NCI-H1417 treated with DMSO at 0.1 percent for 48 hours (cell line): ENCODE measurements around the gene GABRG3.

Source experiments
- DNase-seq: peaks from one replicate; lab custom pipeline; 2025; lab: John Stamatoyannopoulos, UW

Gene GABRG3

GRCh38 chr15:26970712-26971210 is at the start of gene GABRG3:
Gene GABRG3 (plus strand): TSS chr15:26971181.
- no peak for DNase-seq

DNA sequence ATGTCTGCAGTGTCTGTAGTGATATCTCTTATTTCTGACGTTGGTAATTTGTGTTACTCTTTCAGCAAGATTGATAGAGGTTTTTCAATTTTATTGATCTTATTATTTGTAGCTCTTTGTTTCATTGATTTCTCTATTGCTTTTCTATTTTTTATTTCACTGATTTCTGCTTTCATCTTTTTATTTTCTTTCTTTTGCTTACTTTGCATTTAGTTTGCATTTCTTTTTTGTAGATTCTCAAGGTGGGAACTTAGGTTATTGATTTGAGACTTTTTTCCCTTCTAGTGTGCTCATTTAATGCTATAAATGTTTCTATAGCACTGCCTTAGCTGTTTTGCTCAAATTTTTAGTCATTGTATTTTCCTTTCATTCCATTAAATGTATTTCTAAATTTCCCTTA is 49.5 kb upstream of the GABRG3 start:
- DNase-seq = no peak

DNA sequence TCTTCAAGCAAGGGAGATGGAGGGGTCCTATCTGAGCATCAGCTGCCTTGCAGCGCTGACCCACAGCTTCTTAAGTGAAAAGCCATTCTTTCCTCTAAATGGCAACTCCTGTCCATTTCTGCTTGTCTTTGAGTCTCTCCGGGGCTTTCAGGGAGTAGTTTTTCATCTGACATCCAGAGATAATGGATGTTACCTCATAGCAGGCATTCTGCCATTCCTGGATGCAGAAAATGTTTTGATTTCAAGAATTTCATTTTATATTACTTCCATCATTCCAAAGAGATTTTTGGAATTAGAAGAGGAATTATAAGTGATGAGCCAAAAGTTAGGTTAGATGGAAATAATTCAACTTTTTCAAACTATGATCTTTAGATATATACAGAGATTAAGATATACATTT is 44.9 kb upstream of the GABRG3 start:
- DNase-seq = no peak

- DNase-seq = no peak
Observed at GRCh38 chr15:26928051-26928450, 42.9 kb upstream of the GABRG3 start.

GRCh38 chr15:26929588-26929987 is 41.4 kb upstream of the GABRG3 start:
- DNase-seq = no peak

DNA sequence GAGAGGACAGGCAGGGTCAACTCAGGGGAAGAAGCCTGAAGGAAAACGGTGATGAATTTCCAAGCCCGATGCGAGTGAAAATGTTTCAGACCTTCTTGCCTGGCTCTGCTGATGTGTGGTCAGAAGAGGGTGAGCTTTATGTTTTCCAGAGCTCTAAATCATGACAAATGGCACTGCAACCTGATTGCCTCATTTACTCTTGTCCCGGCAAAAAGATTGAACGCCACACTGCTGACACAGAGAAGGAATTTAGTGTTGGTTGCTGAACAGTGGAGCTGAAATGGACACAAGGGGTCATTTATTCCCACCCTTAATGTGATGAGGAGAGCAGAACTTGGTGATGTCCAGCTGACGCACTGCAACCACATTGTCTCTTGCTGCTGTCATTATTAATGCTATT is 36.1 kb upstream of the GABRG3 start:
- no peak for DNase-seq

DNA sequence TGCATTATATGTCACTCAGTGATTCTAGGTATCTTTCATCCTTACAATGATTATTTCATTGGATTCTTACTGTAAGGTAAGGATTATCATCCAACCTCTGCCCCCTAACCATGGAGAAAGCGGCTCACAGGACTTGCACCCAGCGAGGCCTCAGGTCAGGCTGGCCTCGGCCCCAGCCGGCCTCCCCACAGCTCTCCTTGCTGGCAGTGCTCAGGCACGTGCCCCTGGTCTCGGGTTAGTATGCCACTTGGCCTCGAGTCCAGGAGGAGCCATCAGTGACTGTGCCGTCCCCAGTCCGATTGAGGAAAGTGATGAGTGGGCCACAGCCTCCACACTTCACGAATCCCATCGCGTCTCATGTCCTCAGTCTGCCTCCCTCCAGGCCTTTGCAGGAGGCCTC is 35.7 kb upstream of the GABRG3 start:
- no peak for DNase-seq

GRCh38 chr15:26936502-26936901 is 34.5 kb upstream of the GABRG3 start:
- no peak for DNase-seq

- no peak for DNase-seq
Observed at GRCh38 chr15:26937134-26937533, 33.8 kb upstream of the GABRG3 start.

GRCh38 chr15:26939398-26939797 is 31.6 kb upstream of the GABRG3 start:
- DNase-seq = no peak

- DNase-seq = no peak
Observed at GRCh38 chr15:26941489-26941888, 29.5 kb upstream of the GABRG3 start.

DNA sequence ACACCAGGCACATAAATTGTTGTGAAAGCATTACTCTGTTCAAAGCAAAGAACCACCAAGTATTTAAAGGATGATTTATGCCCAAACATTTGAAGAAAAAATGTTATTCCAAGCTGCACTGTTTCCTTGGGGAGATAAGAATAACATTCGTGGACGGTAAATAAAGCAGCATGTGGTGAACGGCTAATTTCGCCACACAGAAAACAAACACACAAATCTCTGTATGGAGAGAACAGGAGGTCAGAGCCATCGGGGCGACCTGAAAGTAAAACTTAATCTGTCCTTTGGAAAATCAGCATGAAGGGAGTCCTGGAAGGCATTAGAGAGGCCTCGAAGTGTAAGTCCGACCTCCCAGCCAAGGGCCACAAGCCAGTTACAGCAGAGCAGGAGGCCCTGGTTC is 27.1 kb upstream of the GABRG3 start:
- no peak for DNase-seq

DNA sequence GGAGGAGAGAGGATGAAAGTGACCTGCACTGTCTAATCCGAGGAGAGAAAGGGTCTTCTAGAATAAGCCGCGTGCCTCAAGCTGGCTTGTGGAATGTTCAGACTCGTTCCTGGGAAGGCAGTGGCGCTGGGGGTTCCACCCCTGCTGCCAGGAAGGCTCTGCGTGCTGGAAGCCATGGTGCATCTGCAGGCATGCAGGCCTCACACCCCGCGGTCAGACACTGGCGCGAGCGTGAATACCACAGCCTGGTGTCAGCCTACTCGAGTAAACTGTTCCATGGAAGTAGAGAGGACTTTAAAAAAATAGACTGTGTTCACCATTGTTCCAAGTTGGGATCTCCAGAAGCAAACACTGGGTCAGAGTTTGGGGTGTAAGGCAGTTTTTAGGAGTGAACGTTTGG is 25.9 kb upstream of the GABRG3 start:
- DNase-seq = no peak

- DNase-seq = no peak
Observed at GRCh38 chr15:26950001-26950400, 21.0 kb upstream of the GABRG3 start.

DNA sequence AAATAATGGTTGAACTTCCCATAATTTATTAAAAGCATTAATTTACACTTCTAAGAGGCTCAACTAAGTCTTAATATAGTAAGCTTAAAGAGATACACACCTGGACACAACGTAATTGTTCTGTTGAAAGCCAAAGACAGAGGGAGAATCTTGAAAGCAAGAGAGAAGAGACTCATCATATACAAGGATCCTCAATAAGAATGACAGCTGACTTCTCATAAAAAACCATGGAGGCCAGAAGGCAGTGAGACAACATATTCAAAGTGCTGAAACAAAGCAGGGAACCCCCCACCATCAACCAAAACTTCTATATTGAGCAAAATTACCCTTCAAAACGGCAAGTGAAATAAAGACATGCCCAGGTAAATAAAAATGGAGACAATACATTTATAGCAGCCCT is 16.6 kb upstream of the GABRG3 start:
- no peak for DNase-seq

DNA sequence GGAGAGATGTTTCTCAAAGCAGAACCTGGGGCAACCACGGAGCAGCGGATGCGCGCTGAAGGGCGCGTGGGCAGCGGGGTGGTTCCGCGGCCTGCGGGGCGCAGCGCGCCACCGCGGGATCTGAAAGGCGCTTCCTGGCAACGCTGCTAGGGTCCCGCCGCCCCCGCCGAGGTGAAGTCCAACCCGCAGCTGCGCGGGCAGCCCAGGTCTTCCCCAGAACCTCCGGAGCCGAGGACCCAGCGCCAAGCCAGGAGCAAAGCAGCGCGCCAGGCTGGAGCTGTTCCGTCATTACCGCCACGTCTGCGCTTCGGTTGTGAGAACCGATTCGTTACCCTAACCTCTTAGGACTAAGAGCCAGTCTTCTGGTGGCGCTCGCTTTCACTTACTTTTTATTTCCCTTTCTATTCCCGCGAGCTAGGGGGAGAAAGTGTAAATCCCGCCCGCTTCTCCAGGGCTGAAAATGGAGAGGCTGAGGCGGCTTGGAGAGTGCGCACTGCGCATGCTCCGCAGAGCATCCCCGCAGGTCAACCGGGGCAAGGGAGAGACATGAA is 3.2 kb upstream of the GABRG3 start:
- no peak for DNase-seq

DNA sequence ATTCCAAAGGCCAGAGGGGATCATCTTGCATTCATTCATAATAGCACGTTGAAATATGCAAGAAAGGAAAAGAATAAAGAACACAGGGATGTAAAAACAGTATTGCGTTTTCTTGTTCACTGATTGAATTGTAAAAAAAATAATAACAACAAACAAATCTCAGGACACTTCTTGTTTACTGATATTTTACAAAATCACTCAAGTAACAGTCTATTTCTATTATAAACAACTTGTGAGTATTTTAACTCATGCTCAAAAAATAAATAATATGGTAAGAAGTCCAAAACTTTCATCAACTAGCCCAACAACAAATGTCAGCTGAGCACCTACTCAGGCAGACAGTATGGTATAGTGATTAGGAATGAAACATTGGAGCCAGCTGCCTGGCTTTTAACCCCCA is 2.2 kb upstream of the GABRG3 start:
- no peak for DNase-seq

DNA sequence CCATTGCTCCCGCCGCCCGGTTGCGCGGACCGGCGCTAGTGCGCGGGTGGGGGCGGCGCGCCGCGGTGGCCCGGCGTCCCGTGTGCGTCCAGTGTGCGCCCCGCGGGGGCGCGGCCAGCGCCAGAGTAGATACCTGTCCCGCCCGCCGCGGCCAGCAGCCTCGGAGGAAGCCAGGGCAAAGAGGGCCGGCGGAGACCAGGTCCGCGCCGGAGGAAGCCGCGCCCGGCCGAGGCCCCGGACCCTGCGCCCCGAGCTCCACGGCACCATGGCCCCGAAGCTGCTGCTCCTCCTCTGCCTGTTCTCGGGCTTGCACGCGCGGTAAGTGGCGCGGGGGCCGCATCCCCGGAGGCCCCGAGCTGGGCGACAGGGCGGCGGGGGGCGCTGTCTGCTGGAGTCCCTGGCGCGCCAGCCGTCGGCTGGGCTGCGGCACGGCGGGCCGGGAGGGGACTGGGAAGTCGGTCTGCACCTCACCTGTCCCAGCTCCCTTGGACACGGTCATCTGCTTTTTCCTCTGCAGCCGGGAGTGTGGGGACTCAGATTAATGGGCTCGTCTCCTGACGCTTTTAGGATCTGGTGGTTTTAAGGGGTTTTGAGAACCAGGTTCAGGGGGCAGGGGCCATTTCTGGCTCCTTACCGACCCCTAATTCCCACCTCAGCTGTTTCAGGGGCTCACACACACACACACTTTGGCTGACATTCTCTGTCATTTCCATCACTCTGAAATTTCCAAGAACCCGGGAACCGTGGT is 464 bp downstream of the GABRG3 start:
- DNase-seq = no peak

GRCh38 chr15:26972636-26973035 is 1.7 kb downstream of the GABRG3 start:
- DNase-seq = no peak

DNA sequence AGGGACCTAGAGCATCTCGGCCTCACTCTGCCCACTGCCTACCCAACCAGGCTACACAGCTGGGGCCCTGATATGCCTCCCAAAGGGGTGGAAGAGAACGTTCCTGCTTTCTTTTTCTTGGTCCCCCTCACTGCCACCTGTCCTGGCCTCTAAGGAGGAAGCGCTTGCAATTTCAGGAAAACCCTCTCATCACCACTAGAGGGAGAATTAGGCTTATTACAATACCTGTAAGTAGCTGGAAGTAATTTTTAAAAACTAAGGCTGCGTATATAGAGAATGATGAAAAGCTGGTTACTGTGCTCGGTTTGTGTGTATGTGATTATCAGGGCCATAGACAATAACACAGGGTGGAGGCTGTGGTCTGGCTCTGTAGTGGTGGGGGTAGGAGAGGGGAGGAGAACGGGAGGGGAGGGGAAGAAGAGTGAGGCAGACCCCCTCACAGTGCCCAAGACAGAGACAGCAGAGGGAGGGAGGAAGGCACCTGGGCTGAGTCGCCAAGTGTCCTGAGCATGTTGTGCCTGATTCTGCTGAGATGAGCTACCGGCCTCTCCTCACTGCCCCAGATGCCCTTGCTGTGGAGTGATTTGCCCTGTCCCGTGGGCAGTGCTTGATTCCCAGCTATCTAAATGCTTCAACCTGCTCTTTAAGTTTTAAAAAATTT is 3.3 kb downstream of the GABRG3 start:
- no peak for DNase-seq

- no peak for DNase-seq
Observed at GRCh38 chr15:26981492-26981891, 10.5 kb downstream of the GABRG3 start.

GRCh38 chr15:26983822-26984221 is 12.8 kb downstream of the GABRG3 start:
- no peak for DNase-seq

DNA sequence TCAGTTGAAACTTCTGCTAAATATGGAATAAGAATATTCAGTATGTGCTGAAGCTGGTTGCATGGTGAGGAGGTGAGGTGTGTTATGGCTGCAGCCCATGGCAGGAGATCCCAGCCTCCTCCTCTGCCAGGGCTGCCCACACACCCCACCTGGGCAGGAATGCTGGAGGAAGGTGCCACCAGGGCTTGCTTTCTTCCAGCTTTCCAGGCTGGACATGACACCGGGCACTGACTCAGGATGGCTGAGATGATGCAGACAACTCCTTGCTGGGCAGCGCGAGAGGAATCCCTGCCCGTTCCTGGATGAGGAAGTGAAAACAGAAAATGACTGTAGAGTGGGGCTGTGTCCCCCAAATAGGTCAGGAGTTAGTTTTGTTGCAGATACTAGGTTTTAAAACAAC is 14.1 kb downstream of the GABRG3 start:
- no peak for DNase-seq
